Left renal cortex interstitium (tissue), 4 donors: ENCODE data around the gene FAM163A. TPM values are rescaled to one million over a fixed set of nuclear protein-coding genes. Genes with fewer than 3 reads are reported as not detected.

ENCODE experiments used
- DNase-seq, 4 donors: peaks; one replicate each; pipeline ENCODE4 v3.0.0-alpha.2; 2013; ENCODE audit warnings: low read depth in 4 of 4, low spot score in 2 of 4, missing footprints in 1 of 4
- polyA plus RNA-seq, 4 donors: library from polyadenylated mRNA; unstranded; fragments of 120-200 nt; gene quantifications; one replicate each; pipeline ENCODE4 v1.2.1, GENCODE V29; 2013; ENCODE audit not compliant: insufficient read length in 4 of 4

Gene FAM163A
- polyA plus RNA-seq, 4 donors: 0.52 to 1.0 (median 0.63) TPM

GRCh38 chr1:179748772-179749171 lies 5.7 kb downstream of the FAM163A start:
- no peak for DNase-seq

- DNase-seq: no peak
Measured at GRCh38 chr1:179750630-179751029, 7.5 kb downstream of the FAM163A start.

GRCh38 chr1:179753061-179753460 lies 10.0 kb downstream of the FAM163A start:
- DNase-seq: no peak

GRCh38 chr1:179754041-179754624 lies 11.0 kb downstream of the FAM163A start:
- DNase-seq: no peak

DNA sequence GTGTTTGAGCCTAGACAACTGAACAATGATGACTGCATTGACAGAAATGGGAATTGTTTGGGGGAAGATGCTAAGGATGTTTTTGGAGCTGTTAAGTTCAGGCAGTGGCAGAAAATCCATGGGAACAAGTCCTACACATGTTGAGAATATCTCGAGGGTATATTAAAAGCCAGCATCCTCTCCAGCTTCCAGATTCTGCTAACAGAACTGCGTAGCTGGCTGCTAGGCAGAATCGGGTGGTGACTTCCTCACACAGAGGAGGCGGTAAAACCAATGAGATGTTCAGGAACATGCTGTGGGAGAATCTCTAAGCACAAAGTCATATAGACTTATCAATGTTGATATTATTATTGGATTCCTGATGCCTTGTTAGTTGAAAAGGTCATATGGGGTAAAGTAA lies 14.8 kb downstream of the FAM163A start:
- no peak for DNase-seq

- DNase-seq: no peak
Measured at GRCh38 chr1:179760521-179760920, 17.4 kb downstream of the FAM163A start.

- DNase-seq: peak in 1 of 4 donors; percentile 37
Measured at GRCh38 chr1:179761296-179761695, 18.2 kb downstream of the FAM163A start.

- DNase-seq: no peak
Measured at GRCh38 chr1:179761846-179762640, 19.0 kb downstream of the FAM163A start.

DNA sequence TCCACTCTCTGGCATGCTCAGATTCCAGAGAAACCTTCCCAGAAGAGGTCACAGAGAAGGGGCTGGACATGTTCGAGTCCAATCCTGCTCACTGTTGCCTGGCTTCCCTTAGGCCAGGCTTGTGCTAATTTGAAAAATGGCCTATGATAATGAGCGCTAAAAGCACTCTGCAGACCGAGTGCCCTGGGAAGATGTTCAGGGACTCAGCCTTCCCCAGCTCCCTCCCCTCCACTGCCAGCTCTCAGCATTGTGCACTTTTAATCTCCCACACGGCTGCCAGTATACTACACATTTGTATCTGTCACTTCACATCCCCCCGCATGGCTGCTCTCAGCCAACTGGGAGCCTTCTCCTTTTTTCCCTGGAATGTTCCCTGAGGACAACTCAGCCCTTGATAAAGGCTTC lies 24.1 kb downstream of the FAM163A start:
- no peak for DNase-seq

- DNase-seq: no peak
Measured at GRCh38 chr1:179767996-179768395, 24.9 kb downstream of the FAM163A start.

DNA sequence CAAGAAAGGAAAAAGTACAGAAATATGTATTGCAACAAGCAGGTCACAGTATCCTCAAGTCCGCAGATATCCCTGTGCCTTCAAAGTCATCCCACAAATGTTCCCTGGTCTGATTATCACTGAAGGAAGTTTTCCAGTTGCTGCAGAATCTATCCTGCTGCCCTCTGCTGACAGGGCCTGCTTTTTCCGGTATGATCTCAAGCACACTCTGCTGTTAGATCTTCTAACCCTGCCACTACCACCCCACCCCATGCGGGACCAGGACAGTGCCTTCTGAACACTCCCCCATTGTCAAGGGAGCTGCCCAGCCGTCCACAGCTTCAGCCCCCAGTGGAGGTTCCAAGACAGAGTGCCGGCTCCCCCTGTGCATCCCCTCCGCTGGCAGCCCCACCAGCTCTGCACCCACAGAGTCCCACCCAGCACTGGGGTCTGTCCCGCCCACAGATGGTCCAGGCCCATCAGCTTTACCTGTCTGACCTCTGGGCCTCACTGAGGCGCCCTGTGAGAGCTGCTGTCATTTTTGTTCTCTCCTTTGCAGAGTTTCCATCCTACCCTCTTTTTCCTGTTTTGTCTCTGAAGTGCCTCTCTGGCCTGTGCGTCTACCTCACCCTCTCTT lies 27.9 kb downstream of the FAM163A start:
- no peak for DNase-seq

DNA sequence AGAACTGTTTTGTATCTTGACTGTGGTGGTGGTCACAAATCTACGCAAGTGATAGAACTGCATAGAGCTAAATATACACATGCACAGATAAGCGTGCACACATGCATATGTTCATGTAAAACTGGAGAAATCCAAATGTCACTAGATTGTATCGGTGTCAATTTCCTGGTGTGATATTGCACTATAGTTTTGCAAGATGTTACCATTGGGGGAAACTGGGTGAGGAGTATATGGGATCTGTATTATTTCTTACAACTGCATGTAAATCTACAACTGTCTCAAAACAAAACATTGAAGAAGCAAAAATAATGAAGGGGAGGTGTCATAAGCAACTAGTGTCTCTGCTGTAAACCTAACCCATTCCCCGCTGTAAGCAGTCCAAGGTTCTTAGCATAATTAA lies 30.2 kb downstream of the FAM163A start:
- DNase-seq: no peak

- no peak for DNase-seq
Measured at GRCh38 chr1:179774000-179774399, 30.9 kb downstream of the FAM163A start.

DNA sequence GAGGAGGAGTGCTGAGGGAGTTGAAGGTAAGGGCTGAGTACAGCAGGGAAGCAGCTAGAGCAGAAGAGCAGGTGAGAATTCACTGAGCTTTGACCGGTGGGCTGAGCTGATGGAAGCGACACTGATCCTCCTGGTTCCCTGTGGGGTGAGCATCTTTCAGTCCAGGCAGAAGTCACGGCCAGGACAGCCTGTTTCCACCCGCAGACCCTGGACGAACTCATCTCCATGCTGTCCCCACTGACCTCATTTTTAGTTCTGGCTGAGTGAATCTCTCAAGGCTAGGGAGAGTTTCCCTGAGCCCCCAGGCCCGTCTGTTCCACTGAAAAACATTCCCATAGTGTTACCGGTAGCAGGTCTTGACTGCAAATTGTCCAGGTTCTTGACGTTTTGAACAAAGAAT lies 31.5 kb downstream of the FAM163A start:
- no peak for DNase-seq

DNA sequence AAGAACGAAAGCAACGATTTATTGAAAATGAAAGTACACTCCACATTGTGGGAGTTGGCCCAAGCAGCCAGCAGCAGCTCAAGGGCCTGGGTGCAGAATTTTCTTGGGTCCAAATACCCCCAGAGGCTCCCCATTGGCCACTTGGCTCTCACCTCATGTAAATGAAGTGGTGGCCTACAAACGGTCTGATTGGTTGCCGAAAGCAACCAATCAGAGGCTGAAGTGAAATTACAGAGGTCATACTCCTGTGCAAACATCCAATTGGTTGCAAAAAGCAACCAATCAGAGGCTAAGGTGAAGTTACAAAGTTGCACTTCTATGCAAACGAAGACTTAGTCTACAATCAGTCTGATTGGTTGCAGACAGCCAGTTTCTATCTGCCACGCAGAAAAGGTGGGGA lies 31.9 kb downstream of the FAM163A start:
- no peak for DNase-seq

- no peak for DNase-seq
Measured at GRCh38 chr1:179776831-179777230, 33.7 kb downstream of the FAM163A start.

DNA sequence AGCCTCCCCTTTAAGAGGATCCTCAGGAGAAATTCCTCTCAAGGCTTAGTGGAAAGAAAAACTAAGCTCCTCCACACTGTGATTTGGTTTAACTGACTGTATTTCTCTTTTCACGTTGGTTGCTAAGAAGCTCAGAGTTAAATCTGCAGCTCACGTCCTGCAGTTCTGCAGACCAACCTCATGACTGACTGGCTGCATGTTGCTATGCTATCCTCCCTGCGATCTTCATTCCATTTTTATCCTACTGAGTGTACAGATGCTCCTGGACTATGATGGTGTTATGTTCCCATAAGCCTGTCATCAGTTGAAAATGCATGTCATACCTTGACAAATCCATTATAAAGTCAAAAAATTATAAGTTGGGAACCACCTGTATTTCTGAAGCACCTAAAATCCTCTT lies 34.6 kb downstream of the FAM163A start:
- no peak for DNase-seq

- DNase-seq: no peak
Measured at GRCh38 chr1:179779645-179780272, 36.7 kb downstream of the FAM163A start.

DNA sequence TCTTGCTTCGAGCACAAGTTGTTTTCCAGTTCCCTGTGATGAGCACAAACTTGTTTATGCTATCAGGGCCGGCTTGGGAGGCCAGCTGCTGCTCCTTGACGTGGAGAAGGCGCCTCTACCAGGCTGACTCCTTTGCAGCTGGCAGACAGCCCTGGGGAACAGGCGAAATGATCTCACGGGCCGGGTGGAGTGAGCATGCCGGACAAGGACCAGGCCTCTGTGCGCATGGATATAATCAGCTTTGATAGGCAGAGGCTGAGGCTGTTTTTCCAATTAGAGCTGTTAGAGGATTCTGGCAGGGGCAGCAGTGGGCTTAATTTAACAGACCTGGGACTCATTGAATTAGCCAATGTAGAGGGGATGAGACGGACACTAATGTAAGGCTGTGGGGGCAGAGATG lies 38.9 kb downstream of the FAM163A start:
- no peak for DNase-seq

DNA sequence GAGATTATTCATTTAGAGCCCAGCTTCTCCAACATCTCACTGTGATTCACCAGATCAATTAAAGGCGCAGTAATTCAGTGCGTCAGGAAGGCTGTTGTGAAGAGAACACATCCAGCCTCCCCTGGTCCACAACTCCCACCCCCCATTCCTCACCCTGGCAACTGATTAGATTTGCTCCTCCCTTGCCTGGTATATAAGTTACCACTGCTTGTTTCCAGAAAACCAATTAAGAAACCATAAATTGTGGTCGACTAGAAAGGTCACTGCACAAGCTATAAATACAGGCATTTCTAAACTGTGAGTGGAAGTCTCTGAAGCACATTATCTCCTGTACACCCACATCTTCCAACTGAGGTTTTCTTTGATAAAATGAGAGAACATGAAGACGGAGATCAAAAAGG lies 41.9 kb downstream of the FAM163A start:
- peak; percentile 52 to 79 (median 69) for DNase-seq

GRCh38 chr1:179785728-179786127 lies 42.6 kb downstream of the FAM163A start:
- DNase-seq: no peak
